Measurements from ENCODE around the gene MYH14. TPM values are rescaled to one million over a fixed set of nuclear protein-coding genes. Genes with fewer than 3 reads are reported as not detected.
A peak's percentile ranks its signal among the peaks of the same experiment; 100 is the strongest.

Gene MYH14
- total and polyA plus RNA-seq, 2 of the 8 experiments (the other 6 are each of a cell fraction or from before 2014, with no cell fraction given), result 17.3 to 28.6 TPM

- H3K79me2 ChIP-seq (ENCODE audit: control insufficient read depth in 1 of 2, insufficient read depth in 2 of 2, low read length in 2 of 2), result no peaks in the 10 kb centered on the region
- CTCF ChIA-PET (ENCODE audit: partially characterized antibody), result interaction anchor here (0.5 to 7.8 kb wide), 8 partner anchors 12 to 406 kb away, joined by 3 to 51 read pairs (median 4); no protein-coding TSS in a partner anchor
Observed at GRCh38 chr19:50268501-50268900, 65.1 kb downstream of the MYH14 start.

More at GRCh38 chr19:50268501-50268900, 65.1 kb downstream of the MYH14 start:
- no peak overlapping the region for H3K14ac ChIP-seq (ENCODE audit: insufficient read length)
- no peak overlapping the region for H2BK20ac ChIP-seq (ENCODE audit: low read length)
- FAIRE-seq, result no peak
- H3K23ac ChIP-seq (ENCODE audit: insufficient read length), result no peak overlapping the region
- no peaks in the 10 kb centered on the region for H3K23me2 ChIP-seq (ENCODE audit: low read depth, low read length)
- no peak overlapping the region for H2AFZ ChIP-seq (ENCODE audit: low read length)
- no peak overlapping the region for H4K91ac ChIP-seq (replicated peaks; ENCODE audit: insufficient read length, low read length)
- no peak overlapping the region for H4K5ac ChIP-seq (ENCODE audit: insufficient read length, low read depth, low read length)
- H3K27ac ChIP-seq (ENCODE audit: low read depth, low read length), result no peak overlapping the region
- H4K20me1 ChIP-seq (replicated peaks in 1 of 2; ENCODE audit: control insufficient read depth in 1 of 2, insufficient read depth in 2 of 2, low read length in 2 of 2), result peaks cover 0 to 1% of the 10 kb centered on the region in 2 experiments
- H3K4me3 ChIP-seq (ENCODE audit: extremely low read depth in 1 of 4, insufficient read depth in 2 of 4, low read depth in 3 of 4, low read length in 4 of 4), result no peak overlapping the region
- no peak overlapping the region for H3K18ac ChIP-seq (ENCODE audit: extremely low read depth, low read length)
- 93% methylated on average over 5 of the region's 5 CpGs; no CpG with 5 or more reads in 1 of the 2 experiments for WGBS, 2 experiments (ENCODE audit: extremely low coverage in 1 of 2, insufficient coverage in 1 of 2, insufficient read length in 1 of 2, insufficient replicate concordance in 2 of 2, low coverage in 1 of 2, low lambda C conversion rate in 2 of 2, missing lambda C conversion rate in 1 of 2)
- H2BK12ac ChIP-seq (ENCODE audit: low read depth, low read length), result no peak overlapping the region
- H3K4me1 ChIP-seq (replicated peaks in 1 of 4; ENCODE audit: control insufficient read depth in 3 of 4, insufficient read depth in 4 of 4, low read length in 3 of 4), result peaks cover 0 to 6% (median 0%) of the 10 kb centered on the region in 4 experiments; a peak in 1 of 7 replicates
- H4K8ac ChIP-seq (ENCODE audit: extremely low read depth, insufficient read depth, low read length), result no peak overlapping the region
- POLR2A ChIA-PET (ENCODE audit: partially characterized antibody), result no interaction called here
- H3K9ac ChIP-seq (replicated peaks in 1 of 4; ENCODE audit: extremely low read depth in 1 of 4, low read depth in 3 of 4, low read length in 3 of 4), result no peak overlapping the region
- no peaks in the 10 kb centered on the region for H3K9me3 ChIP-seq (ENCODE audit: insufficient read depth in 2 of 2, low read depth in 1 of 2, low read length in 1 of 2)
- no peak overlapping the region for H2BK120ac ChIP-seq (replicated peaks; ENCODE audit: low read depth, low read length)
- H3K27me3 ChIP-seq (replicated peaks in 1 of 4; ENCODE audit: control insufficient read depth in 3 of 4, extremely low read depth in 1 of 4, insufficient read depth in 3 of 4, low read length in 3 of 4), result no peaks in the 10 kb centered on the region
- peaks cover 0 to 16% (median 6%) of the 10 kb centered on the region in 4 experiments; a peak in 5 of 8 replicates for H3K36me3 ChIP-seq (ENCODE audit: control insufficient read depth in 2 of 4, insufficient read depth in 4 of 4, low read length in 3 of 4)
- no peaks in the 10 kb centered on the region for H3K79me1 ChIP-seq (ENCODE audit: low read depth, low read length)
- no peak for DNase-seq (ENCODE audit: low read depth in 1 of 2, low spot score in 2 of 2)
- no peak overlapping the region for H2AK5ac ChIP-seq (ENCODE audit: low read depth, low read length)
- no peak overlapping the region for H3K56ac ChIP-seq (replicated peaks; ENCODE audit: insufficient read length, low read depth, low read length)
- no peak overlapping the region for H3K4me2 ChIP-seq (ENCODE audit: insufficient read depth in 1 of 2, low read depth in 2 of 2, low read length in 2 of 2)
- no peak overlapping the region for H2BK5ac ChIP-seq (ENCODE audit: low read depth, low read length)
- TF ChIP-seq CEBPB (IDR thresholded peaks at IDR 0.05; ENCODE audit: low read depth, low read length), result no peak
- TF ChIP-seq KDM1A (IDR thresholded peaks at IDR 0.05; ENCODE audit: borderline replicate concordance, low read length), result 0 out of 2 replicates have a peak, but pooled peaks have one; percentile 43
- H2BK15ac ChIP-seq (ENCODE audit: low read length), result no peak overlapping the region
- no peak overlapping the region for H3K4ac ChIP-seq (replicated peaks; ENCODE audit: insufficient read length, low read depth, low read length)
